GM21576 (cell line): ENCODE data around the gene GSAP.

ENCODE experiments used
- ATAC-seq: cut with Tn5 transposase; IDR thresholded peaks from one replicate; pipeline ENCODE4 v1.9.1; 2021; ENCODE audit warnings: mild to moderate bottlenecking, moderate library complexity; ENCODE audit not compliant: unreplicated experiment

GSAP gene

GRCh38 chr7:77329466-77330168 is 86.5 kb downstream of the GSAP start:
- ATAC-seq: peak; percentile 8

DNA sequence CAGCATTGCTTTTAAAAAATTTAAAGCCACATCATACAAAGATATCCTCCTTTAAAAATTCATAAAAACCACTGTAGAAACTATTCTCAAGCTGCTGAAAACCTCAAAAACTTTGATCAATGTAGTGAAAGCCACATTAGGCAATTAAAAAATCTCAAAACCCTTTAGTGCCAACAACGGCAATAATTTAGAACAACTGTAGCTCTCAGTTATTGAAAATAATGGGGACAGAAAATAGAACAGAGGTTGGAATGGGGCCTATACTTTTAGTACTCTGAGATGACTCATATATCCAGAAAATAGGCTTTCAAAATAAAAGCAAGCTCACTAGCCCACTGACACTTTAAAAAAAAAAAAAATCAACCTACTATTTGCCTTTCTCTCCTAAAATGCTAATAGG is 87.5 kb downstream of the GSAP start:
- no peak for ATAC-seq

- no peak for ATAC-seq
These were observed 88.1 kb downstream of the GSAP start for GRCh38 chr7:77327932-77328628.

DNA sequence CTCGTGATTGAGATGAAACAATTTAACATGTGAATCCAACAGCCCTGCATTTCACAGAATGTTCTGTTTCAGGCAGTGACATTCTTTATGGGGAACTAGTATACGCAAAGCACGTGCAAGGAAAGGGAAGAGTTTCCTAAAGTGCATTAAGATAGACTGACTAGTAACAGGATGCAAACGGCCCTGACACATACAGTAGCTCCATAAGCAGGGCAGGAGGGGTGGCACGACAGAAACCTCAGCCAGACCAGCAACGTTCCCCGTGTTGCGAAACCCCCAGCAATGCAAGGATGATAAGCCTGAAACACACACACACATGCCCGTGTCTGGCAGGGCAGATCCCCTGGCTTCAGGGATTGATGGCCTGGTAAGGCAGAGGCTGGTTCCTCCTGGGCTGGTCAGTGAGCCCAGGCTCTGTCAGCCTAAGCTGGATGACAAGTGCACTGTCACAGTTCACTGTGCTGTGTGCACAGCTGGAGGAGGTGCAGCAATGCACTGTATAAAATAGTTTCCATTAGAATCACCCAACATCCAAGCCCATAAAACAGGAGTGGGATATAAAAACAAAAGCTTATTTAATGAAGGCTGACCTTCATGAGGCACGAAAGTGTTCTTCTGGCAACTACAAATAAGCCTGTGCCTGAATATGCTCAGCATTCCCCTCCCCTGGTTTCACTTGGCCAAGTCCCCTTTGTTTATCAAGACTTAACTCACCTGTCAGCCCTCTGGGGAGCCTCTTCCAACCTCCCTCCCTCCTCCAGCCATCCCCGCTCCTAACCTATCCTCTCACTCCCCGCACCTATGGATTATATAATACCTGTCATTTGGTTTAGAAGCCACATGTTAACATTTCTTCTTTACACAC is 88.8 kb downstream of the GSAP start:
- ATAC-seq: no peak

DNA sequence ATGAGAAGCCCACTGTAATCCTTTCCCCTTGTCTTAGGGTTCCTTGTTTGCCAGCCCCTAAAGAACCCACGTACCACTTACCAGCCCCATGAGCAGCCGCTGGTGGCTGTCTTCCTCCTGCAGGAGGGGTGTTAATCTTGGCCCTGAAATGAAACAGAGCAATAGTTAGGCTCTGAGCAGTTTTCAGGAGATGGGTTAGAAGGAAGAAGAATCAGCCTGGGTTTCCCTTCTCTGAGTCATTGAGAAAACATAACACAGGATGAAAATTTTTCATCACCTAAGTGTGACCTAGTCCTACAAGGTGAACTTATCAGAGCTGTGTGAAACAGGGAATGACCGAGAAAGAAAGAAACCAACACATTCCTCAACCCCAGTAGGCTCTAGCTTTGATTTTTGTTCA is 90.0 kb downstream of the GSAP start:
- no peak for ATAC-seq

DNA sequence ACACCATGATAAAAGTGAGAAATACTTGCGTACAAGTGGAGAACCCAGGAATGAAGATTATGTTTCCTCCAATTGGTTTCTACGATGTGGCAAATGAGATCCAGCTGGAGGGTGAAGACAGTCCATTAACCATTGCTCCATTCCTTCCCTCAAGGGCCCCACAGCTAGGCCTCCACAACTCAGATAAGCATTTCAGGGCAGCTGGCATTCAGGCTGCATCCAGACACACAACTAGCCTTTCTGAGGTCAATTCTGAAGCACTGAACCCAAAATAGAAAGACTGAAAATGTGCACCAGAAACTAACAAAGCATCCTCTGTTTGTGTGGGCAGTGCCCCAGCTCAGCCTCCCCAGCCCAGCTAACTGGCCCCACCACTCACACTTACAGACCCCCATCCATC is 94.8 kb downstream of the GSAP start:
- ATAC-seq: no peak

- no peak for ATAC-seq
These were observed 95.4 kb downstream of the GSAP start for GRCh38 chr7:77320714-77321113.

GRCh38 chr7:77320137-77320536 is 96.0 kb downstream of the GSAP start:
- no peak for ATAC-seq

GRCh38 chr7:77318019-77318418 is 98.1 kb downstream of the GSAP start:
- no peak for ATAC-seq

DNA sequence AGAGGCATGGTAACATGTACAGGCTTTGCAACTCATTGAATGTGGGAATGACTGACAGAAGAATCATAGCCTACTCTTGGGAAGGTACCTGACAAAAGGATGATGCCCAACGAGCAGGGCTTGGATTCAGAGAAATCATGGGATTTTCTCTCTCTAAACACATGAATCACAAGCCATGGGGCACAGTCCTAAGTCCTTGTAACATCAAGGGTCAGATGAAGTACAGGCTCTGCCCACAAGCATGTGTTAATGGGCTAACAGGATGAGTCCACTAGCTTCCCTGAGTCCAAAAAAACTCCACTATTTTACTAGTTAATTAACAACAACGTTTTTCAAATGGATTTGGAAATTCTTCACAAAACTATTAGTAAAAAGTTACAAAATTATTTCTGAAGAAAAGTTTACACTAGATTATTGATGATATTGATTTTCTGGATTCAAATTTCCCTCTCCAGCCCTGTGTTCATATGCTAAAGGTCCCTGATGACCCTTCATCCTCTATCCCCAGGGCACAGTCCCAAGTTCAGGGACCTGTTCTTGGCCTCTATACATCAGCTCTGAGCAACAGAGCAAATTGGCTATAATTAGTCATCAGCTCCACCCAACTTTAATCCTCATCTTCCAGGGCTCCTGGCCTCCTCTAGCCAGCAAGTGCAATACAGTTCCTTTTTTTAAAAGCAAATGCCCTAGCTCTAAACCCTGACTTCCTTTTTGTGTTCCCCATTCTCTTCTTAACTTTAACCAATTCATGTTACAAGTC is 99.8 kb downstream of the GSAP start:
- ATAC-seq: no peak

DNA sequence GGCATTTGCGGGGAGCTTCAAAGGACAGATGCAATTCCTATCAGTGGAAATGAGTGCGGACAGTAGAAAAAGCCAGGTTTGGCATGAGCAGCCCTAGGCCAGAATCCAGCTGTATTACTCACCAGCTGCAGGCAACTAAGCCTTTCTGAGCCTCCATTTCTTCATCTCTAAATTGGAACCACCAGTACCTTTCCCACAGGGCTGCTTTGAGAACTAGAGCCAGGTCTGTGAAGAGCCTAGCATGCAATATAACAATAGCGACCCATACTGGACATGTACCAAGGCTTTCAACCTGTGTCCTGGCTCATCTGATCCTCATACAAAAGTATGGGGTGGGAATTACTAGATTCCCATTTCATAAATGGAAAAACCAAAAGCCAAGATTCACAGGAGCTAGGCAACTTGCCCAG is 101.0 kb downstream of the GSAP start:
- ATAC-seq: no peak

DNA sequence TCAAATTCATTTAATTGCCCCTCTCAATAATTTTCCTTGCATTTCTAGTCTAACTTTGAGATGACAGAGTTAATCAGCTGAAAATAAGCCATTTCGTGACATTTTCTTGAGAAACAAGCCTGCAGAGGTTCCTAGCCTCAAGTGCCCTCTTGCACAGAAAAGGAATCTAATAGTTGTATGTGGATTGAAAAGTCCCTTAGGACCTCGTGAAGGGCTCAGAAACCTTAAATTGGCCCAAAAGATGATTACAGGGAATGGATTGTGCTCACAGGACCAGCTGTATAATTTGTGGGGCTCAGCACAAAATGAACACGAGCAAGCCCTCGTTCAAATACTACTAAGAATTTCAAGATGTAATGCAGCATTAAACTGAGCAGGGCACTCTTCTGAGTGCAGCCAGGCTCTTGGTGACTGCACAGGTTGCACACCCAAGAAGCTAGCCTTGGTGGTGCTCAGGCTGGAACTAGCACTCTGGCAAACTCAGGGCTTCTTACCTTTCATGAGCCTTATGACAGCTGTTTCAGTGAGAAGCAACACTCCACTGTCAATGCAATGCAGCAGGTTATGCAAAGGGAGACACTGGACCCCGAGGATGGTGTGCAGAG is 102.2 kb downstream of the GSAP start:
- ATAC-seq: no peak

GRCh38 chr7:77313085-77313484 is 103.1 kb downstream of the GSAP start:
- no peak for ATAC-seq

GRCh38 chr7:77310982-77311381 is 105.2 kb downstream of the GSAP start:
- no peak for ATAC-seq

GRCh38 chr7:77309714-77310220 is 106.4 kb downstream of the GSAP start:
- no peak for ATAC-seq

DNA sequence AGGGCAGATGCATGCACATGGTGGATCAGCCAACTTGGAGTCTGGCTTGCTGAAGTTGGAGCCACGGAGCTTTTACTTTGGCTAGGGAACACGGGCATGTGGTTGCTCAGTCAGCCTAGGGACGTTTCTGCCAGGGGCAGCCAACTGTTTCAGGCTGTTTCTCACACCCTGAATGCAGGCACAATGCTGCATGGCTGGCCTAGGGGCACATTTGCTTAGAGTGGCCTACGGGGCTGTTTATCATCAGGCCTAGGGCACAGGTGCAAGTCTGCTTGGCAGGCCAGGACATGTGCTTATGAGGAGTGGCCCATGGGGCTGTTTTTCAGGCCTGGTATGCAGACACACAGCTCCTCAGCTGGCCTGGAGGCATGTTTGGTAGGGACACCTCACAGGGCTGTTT is 107.4 kb downstream of the GSAP start:
- no peak for ATAC-seq

- no peak for ATAC-seq
These were observed 109.7 kb downstream of the GSAP start for GRCh38 chr7:77306231-77307067.

DNA sequence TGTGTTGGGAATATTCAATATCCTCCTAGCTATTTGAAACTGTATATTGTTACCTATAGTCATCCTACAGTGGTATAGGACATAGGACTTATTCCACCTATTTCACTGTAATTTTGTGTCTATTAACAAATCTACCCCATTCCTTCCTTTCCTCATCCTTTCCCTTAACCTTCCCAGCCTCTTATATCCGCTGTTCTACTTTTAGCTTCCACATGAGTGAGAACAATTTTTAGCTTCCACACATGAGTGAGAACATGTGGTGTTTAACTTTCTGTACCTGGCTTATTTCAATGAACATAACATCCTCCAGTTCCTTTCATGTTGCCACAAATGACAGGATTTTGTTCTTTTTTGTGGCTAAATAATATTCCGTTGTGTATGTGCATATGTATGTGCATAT is 120.6 kb downstream of the GSAP start:
- ATAC-seq: no peak

- ATAC-seq: no peak
These were observed 123.1 kb downstream of the GSAP start for GRCh38 chr7:77293046-77293445.

DNA sequence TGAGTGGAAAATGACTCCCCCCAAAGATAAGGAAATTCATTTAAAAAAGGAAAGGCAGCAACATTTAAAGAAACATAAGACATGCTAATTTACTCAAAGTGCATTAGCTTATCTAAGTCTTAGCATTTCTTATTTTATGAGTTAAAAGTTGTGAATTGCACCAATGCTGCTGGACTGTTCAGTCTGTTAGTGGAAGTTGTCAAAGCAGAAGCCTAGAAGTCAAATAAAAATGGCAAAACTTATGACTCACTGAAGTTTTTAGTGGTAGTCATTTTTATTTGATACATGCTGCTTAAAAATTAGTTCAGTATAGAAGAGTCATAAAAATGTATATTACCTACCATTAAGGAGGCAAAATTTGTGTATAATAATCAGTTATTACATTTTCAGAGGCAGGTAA is 125.7 kb downstream of the GSAP start:
- no peak for ATAC-seq
